ENCODE measurements around the gene LOXL1.
"Not testable (repeated sequence)": the region's sequence is repeated elsewhere in the genome, so short reads cannot be mapped to it uniquely, and the experiment has no call there.

The LOXL1 gene

DNA sequence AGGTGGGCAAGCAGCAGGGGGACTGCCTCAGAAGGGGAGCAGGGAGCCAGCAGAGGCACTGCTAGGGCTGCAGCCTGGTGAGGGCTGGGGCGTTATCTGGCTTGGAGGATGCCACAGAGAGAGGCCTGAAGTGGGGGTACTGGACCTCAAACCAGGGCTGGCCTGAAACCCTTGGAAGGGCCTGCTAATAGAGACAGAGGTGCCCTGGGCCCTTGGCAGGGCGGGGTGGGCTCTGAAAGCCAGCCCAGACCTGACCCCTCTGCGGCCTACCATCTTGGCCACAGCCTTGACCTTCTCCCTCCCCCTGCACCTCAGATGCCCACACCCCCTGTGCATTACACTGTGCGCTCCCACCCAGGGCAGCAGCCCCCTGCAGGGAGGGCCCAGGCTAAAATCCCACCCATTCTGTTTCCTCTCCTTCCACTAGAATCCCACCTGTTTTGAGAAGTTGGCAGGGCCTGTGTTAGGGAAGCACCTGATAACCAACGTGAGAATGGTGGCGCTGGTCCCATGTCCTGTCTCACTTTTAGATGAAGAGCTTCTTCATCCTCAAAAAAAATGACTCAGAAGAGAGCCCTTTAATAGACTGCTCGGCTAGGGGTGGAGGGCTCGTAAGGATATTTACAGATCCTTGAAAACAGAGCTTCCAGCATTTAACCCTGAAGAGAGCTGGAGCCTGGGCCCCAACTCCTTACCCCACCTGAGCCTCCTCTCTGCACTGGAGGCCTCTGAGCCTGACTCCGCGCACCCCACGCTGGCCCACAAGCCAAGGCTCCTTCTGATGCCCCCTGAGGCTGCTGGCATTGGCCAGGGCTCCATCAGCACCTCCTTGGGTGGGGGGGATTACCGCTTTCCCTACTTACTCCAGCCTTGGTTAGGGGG is 29.8 kb downstream of the LOXL1 start:
- DNase-seq: no peak

DNA sequence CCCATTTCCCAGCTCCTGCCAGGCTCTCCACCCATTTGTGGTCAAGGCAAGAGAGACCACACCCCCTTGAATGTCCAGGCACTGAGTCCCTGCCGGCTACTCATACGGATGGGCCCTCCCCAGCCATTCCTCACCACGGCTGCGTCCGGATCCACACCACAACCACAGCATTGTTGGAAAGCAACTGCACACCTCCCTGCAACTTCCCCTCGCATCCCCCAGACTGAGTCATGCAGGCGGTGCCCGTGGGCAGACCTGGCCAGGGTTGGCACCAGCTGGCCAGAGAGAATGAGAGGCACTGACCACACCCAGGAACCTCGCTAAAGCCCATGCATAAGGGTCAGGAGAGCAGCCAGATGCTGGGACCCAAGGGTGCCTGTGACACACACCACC is 30.5 kb downstream of the LOXL1 start:
- DNase-seq: no peak

DNA sequence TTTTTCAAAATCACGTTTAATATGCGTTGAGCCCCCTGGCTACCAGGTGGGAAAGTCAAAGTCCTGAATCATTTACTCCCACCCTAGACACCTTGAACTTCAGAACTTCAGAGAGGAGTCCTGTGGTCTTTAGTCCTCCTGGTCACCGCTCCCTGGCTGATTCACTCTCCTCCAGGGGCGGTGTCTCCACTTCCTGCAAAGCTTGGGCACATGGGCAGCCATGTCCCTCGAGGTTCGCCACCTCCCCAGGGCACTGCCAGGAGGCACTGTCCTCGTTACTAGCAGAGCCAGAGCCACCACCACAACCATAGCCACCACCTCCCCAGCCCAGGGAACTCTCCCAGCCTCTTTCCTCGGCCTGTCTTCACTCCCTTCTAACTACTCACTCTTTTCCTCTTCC is 31.0 kb downstream of the LOXL1 start:
- DNase-seq: no peak

- DNase-seq: no peak
Measured at GRCh38 chr15:73957785-73958184, 31.5 kb downstream of the LOXL1 start.

DNA sequence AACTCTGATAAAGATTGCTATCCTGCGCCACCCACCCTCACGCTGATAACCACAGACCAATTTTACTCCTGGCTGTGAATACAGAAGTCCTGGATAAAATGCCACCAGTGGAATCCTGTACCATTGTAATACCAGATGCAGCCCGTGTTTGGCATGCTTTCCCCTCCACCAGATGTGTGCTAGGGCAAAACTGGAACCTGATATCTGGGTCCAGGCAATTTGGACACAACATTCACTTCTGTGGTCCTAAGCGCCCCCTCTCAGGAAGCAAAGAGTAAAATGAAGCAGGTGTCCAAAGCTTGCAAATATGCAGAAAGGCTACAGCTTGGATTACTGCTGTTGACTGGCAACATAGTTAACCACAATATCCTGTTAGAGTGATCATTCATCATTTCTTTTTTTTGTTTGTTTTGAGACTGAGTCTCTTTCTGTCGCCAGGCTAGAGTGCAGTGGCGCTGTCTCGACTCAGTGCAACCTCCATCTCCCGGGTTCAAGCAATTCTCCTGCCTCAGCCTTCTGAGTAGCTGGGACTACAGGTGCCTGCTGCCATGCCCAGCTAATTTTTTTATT is 32.8 kb downstream of the LOXL1 start:
- peak; percentile 39 for DNase-seq

DNA sequence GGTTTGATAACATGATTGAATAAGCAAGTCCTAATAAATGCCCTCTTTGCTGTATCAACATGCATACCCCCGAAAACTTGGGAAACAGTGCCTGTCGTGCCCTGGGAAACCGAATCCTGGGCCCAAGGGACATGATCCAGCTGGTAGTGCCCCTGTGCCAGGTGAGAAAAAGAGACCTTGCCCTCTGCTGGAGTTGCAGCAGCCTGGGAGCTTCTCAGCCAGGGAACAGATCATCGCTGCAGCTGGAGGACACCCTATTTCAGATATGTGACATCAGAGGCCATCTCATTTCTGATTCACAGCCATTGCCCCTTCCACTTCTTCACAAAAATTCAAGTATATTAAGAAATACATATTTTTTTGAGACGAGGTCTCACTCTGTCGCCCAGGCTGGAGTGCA is 33.5 kb downstream of the LOXL1 start:
- DNase-seq: no peak

DNA sequence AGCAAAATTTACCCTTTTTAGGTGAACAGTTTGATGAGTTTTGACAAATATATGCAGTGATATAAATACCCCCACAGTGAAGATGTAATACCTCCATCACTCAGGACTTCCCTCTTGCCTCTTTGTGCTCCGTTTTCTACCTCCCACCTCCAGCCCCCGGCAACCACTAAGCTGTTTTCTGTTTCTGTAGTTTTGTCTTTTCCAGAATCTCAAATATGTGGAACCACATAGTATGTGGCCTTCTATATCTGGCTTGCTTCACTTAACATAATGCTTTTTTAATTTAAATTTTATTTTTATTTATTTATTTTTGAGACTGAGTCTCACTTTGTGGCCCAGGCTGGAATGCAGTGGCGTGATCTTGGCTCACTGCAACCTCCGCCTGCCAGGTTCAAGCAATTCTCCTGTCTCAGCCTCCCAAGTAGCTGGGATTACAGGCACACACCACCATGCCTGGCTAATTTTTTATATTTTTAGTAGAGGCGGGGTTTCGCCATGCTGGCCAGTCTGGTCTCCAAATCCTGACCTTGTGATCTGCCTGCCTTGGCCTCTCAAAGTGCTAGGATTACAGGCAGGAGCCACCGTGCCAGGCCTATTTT is 34.3 kb downstream of the LOXL1 start:
- not testable (repeated sequence) for DNase-seq

- no peak for DNase-seq
Measured at GRCh38 chr15:73962433-73962832, 36.2 kb downstream of the LOXL1 start.

DNA sequence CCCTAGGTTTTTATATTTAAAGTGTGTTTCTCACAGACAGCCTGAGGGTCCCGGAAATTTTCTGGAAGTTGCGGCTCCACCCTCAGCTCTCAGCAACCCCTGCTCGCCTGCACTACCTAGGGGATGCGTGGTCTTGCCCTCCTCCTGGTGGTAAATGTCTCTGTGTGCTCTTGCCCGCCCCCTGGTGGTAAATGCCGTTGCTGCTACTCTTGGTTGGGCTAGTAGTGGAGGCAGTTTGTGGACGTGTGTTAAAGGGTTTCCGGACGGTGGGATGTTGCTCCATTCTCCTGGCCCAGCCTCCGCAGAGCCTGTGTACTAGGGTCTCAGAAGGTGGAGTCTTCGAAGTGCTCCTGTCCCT is 38.5 kb downstream of the LOXL1 start:
- DNase-seq: peak; percentile 37

DNA sequence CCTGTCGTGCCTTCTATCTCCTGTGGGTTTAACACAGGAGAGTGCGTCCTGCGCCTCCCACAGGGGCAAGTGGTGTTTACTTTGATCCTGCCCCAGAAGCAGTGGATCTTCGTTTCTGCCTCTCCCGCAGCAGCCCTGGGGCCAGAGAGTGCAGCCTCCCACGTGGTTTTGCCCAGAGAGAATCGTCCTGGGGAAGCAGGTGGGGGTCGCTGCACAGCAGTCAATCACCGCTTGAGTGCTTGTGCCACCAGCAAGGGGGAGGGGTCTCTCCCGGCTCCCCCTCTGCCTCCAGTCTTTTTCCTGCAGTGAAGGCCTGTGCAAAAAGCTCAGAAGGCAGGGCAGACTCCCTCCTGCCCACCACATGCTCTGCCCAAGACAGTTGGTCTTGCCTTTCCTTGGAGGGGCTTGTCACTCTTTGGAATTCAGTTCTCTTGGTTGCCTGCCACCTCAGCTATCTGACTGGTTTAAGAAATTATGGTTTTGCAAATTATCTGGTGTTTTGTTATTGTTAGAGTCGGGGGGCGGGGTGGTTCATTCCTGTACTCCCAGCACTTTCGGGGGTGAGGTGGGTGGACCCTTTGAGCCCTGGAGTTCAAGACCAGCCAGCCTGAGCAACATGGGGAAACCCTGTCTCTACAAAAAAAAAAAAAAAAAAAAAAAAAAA is 39.0 kb downstream of the LOXL1 start:
- no peak for DNase-seq

- DNase-seq: no peak
Measured at GRCh38 chr15:73965758-73966113, 39.5 kb downstream of the LOXL1 start.

DNA sequence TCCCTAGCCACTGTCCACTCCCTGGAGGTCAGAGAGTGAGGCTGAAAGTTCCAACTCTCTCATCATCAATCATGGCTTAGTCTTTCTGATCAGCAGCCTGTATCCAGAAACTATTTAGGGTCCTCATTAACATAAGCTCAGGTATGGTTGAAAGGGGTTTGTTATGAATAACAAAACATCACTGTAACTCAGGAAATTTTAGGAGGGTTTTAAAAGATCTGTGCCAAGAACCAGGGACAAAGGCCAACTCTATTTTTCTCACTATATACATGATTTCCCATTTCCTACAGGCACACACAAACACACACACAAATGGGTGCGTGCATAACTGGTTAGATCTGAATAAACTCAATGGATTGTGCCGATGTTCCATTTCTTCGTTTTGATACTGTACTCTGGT is 42.2 kb downstream of the LOXL1 start:
- no peak for DNase-seq

GRCh38 chr15:73969151-73969759 is 43.0 kb downstream of the LOXL1 start:
- DNase-seq: no peak

DNA sequence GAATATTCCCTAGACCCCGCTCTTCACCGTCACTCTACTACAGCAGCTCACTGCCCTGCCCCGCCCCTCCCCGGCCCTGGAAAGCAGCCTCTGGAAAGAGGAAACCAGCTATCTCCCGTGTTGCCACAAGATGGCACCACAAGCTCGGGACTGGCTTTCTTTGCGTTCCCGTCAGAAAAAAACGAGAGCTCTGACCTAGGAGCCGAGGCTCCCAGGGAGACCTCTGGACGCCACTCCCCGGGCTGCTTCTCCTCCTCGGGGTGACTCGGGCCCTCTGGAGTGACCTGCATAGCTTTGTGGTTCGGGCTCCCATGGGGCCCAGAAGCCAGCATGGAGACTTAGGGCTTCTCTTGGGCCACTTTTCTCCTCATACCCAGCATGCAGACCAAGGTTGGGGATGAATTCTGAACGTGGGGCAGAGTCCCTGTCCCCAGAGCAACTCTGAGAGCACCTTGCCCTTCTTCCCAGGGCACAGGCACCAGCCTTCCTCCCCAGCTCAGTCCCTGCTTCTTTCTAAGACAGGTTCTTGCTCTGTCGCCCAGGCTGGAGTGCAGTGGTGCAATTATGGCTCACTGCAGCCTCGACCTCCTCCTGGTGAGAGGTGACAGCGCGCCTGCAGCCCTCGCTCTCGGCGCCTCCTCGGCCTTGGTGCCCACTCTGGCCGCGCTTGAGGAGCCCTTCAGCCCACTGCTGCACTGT is 46.9 kb downstream of the LOXL1 start:
- peak; percentile 59 for DNase-seq

DNA sequence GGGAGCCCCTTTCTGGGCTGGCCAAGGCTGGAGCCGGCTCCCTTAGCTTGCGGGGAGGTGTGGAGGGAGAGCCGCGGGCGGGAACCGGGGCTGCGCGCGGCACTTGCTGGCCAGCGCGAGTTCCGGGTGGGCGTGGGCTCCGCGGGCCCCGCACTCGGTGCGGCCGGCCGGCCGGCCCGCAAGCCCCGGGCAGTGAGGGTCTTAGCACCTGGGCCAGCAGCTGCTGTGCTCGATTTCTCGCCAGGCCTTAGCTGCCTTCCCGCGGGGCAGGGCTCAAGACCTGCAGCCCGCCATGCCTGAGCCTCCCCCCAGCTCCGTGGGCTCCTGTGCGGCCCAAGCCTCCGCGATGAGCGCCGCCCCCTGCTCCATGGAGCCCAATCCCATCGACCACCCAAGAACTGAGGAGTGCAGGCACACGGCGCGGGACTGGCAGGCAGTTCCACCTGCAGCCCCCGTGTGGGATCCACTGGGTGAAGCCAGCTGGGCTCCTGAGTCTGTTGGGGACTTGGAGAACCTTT is 47.5 kb downstream of the LOXL1 start:
- not testable (repeated sequence) for DNase-seq

DNA sequence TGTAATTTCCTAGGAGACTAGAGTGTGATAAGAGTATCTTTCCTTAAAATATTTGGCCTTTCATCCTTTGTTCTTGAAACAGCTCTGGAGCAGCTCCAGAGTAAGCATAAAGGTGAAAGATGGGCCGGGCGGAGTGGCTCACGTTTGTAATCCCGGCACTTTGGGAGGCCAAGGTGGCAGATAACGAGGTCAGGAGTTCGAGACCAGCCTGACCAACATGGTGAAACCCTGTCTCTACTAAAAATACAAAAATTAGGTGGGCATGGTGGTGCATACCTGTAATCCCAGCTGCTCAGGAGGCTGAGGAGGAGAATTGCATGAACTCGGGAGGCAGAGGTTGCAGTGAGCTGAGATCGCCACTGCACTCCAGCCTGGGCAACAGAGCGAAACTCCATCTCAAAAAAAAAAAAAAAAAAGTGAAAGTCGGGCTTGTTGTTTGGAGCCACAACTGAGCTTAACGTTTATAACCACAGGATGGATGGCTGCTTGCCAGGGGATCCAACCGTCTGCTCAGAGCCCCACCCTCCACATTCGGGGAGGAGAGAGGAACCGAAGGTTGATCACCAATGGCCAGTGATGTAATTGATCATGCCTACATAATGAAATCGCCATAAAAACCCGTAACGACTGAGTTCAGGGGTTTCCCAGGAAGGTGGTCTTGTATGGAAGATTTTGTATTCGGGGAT is 49.3 kb downstream of the LOXL1 start:
- not testable (repeated sequence) for DNase-seq

DNA sequence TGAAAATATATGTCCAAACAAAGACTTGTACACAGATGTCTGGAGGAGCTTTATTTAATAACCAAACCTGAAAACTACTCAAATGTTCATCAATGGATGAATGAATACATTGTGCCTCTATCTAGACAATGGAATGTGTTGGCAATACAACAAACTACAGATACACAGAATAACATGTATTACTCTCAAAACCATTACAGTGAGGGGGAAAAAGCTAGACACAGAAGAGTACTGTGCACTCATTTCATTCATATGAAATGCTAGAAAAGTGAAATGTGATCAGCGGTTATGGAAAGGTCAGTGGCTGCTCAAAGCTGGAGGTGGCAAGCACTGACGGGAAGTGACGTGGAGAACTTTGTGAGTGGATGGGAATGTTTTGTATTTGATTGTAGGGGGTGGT is 52.6 kb downstream of the LOXL1 start:
- no peak for DNase-seq

GRCh38 chr15:73979636-73980035 is 53.4 kb downstream of the LOXL1 start:
- DNase-seq: no peak

GRCh38 chr15:73981761-73982221 is 55.5 kb downstream of the LOXL1 start:
- DNase-seq: no peak

DNA sequence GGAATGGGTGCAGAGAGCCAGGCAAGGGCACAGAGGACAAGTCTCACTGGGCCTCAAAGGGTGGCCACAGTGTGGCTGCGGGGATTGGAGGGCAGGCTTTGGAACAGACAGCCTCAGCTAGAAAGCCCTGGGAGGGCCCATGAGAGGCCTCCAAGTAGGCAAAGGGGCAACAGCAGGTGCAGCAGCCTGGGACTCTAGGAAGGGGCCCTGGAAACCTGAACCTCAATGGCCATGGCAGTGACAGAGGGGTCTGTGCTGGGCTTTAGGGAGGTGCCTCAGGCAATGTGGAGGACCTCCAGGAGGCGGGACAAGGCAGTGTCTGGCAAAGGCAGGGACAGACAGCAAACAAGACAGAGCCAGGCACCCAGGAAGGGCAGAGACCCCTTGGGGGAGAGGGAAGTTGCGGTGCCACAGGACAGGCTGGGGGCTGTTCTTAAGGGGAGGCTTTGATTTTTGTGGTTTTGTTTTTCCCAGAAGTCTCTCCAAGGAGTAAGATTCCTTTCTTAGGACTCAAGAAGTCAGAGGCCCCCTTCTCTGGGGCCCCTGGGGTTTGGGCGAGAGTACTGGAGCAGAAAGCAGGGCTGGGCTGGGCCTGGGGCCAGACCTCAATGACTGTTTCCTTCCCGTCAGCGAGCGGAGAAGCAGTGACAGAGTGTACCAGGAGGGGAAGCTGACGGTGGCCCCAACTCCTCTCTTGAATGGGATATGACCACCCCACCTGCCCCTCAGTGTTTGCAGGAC is 56.1 kb downstream of the LOXL1 start:
- DNase-seq: peak; percentile 8

DNA sequence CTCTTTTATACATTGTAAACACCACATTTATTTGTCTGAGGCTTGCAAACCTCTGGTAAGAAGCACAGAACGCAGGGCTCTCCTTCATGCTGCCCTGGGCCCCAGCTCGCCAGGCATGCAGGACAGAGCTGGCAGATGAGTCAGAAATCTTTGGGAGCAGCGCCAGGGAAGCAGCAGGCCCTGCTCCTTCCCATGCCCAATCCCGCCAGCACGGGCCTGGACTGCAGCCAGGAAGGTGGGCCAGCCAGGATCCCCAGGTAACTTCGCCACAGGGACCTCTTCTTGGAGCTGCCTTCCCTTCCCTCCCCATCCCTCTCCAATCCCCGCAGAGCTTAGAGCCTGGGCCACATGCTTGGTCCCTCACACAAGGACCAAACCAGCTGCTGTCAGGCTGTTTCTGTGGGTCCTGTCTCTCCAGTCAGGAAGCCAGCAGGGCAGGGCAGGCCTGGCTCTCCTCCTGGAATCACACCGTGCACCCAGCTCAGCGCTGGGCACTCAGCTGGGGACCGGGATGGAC is 57.0 kb downstream of the LOXL1 start:
- peak; percentile 19 for DNase-seq

All from NCI-H1694 treated with DMSO at 0.1 percent for 48 hours (cell line).